ENCODE measurements around the gene CCSER1.

CCSER1 gene

DNA sequence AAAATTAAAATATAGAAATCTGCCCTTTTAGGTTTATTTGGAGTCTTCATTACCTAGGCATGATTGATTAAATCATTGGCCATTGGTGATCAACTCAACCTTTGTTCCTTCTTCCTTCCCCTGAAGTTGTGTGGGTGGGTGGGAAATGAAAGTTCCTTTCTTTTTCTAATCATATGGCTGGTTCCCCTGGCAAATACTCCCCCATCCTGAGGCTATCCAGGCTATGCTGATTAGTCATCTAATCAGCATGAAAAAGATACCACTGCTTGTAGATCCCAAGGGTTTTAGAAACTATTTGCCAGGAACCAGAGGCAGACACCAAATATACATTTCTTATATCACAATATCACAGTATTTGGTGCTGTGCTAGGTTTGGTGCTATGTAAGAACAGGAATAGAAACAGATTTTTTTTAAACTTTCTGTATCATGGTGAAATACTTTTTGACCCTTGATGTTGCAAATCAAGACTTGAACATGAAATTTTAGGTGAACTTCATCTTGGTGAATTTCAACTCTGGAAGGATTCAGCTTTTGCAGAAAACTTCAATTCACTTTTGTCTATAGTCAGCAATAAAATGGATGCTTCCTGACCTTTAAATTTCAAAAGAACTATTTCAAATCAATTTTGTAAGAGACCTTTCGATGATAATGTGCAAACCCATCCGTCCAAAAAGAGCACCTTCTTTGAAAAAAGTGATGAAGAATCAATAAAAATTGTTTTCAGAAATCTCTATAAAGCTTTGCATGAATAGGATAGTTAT is 71.1 kb downstream of the CCSER1 start:
- no peak for DNase-seq (ENCODE audit: low read depth)

DNA sequence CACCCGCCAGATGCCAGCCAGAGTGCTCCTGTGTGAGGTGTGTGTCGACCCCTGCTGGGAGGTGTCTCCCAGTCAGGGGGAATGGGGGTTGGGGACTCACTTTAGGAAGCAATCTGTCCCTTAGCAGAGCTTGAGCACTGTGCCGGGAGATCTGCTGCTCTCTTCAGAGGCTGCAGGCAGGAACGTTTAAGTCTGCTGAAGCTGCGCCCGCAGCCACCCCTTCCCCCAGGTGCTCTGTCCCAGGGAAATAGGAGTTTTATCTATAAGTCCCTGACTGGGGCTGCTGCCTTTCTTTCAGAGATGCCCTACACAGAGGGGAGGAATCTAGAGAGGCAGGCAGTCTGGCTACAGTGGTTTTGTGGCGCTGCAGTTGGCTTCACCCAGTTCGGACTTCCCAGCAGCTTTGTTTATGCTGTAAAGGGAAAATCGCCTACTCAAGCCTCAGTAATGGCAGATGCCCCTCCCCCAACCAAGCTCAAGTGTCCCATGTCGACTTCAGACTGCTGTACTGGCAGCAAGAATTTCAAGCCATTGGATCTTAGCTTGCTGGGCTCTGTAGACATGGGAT is 80.8 kb downstream of the CCSER1 start:
- no peak for DNase-seq (ENCODE audit: low read depth)

DNA sequence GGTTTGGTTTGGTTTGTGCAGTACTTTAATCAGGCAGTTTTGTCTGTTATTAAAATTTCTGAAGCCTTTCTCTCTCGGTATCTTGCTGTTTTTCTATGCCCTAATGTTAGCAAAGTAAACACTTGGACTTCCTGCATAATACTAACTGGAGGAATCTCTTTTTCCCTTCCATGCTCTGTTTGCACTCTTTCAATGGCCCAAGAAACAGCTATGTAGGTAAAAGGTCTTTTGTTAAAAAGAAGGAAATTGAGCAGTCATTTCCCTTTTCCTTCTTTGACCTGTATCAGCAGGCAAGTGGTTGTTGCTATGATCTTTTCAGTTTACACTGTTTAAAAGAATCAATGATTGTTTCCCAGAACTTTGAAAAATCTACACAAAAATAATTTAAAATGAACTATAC is 82.7 kb downstream of the CCSER1 start:
- no peak for DNase-seq (ENCODE audit: low read depth)

DNA sequence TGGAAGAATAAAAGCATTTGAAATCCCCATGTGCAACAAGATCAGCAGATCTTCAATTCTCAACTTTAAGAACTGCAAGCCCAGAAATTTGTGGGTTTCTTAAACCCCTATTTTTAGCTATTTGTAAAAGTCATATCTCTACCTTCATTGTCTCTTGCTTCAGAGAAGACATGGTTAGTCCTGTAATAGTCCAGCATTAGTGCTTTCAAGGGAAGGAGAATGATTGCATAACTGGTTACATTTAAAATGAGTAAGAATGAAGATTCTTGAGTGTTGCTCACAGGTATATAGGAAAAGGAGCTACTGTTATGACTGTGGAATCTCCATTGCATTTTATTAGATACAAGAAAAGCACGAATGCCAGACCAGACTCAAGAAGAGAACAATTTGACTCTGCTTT is 84.0 kb downstream of the CCSER1 start:
- no peak for DNase-seq (ENCODE audit: low read depth)

DNA sequence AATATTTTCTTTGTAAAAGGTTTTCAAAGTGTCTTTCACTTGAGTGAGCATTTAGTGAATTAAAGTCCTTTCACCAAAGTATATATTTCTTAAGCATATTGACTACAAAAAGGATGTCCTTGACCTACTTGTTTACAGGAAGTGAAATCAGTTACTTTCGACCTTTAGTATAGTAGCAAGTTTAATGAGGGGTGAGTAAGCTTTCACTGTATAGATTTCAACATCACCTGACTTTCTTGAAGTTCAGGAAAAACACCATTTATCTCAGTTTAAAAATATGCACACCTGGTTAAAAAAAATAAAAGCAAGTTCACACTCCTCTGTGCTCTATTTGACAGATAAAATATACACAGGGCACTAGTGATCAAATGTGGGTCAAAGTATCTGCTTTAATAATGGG is 88.1 kb downstream of the CCSER1 start:
- DNase-seq (ENCODE audit: low read depth) = no peak

DNA sequence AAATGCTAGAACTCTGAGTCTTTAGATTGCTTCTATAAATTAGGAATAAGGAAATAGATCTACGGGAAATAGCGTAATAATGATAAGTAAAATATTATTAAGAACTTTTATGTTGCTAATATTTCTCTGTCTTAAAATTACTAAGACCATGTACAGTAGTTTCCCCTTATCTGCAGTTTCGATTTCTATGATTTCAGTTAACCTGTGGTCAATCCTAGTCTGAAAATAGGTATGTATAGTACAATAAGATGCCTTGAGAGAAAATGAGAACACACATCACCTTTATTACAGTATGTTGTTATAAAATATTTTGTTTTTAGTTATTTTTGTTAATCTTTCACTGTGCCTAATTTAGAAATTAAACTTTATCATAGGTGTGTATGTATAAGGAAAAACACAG is 92.6 kb downstream of the CCSER1 start:
- no peak for DNase-seq (ENCODE audit: low read depth)

DNA sequence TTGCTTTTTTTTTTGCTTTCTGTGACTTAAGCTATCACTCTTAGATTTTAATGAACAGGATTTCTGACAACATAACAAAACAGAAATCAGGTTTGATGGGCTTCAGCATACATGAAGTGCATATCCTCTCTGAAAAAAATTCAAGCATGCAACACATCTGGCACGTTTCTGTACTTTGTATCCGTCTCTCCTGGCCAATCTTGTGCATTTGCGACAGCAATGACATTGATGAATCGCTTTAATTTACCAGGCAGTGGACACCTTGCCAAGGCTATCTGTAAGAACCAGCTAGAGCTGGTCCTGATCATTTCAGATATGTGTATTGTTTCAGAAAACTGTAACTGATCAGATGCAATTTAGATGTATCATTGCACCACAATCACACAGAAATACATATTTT is 93.3 kb downstream of the CCSER1 start:
- no peak for DNase-seq (ENCODE audit: low read depth)

DNA sequence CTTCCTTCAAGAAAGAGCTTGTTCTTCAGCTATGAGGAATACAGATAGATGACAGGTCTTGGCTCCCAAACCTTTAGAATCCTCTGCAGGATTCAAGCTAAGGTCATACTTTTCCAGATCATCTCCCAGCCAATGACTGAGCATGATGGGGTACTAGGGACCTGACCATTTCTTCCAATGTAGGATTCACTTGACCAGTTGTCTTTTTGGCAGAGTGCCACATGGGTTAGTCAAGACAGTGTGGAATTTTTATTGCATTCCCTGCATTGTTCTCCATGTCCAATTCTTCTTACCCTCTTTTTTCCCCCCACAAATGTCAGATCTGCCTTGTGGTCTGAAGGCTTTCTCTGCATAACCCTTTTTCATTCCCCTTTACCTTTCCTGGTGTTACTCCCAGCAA is 99.5 kb downstream of the CCSER1 start:
- DNase-seq (ENCODE audit: low read depth) = peak; percentile 3

DNA sequence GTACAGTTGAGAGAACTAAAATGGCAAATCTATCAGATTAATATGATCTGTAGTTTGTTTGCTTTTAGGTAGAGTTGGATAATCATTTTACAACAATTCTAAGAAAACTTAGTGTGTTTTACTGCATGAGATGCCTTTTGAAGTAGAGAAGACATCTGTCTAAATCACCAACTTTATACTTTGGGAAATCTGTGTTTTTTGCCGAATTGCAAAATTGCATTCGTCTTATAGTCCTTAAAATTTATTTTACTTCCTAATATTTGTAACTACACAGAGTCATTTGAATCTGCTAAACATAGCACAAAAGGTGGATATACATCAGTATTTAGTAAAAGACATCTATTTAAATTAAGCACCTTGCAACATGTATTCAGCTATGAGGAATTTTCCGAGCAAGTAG is 100.0 kb downstream of the CCSER1 start:
- DNase-seq (ENCODE audit: low read depth) = no peak

DNA sequence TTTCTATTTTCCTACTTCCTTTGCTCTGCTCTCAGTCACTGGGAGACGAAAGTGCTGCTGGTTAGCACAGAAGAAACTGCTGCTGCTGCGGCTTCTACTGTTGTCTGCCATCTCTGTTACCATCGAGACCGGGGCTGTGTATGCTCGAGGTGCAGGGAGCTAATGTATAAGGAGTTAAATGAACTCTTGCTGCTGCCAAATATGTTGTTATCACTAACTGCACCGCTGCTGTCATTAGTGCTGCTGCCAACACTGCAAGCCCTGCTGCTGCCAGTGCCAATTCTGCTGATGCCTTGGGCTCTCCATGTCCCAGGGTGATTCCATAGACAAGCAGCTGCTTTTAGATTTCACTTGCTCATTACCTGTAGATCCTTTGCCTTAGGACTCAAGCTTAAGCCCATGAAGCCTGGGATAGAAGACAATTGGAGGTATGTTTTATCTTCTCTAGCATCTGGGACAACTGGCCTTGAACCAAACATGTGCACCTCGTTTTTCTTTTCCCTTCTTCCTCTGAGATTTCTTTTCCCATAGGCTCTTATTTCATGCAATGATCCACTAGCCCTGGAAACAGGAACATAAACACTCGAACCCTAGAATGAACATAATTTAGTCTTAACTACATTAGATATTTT is 107.8 kb downstream of the CCSER1 start:
- no peak for DNase-seq (ENCODE audit: low read depth)

DNA sequence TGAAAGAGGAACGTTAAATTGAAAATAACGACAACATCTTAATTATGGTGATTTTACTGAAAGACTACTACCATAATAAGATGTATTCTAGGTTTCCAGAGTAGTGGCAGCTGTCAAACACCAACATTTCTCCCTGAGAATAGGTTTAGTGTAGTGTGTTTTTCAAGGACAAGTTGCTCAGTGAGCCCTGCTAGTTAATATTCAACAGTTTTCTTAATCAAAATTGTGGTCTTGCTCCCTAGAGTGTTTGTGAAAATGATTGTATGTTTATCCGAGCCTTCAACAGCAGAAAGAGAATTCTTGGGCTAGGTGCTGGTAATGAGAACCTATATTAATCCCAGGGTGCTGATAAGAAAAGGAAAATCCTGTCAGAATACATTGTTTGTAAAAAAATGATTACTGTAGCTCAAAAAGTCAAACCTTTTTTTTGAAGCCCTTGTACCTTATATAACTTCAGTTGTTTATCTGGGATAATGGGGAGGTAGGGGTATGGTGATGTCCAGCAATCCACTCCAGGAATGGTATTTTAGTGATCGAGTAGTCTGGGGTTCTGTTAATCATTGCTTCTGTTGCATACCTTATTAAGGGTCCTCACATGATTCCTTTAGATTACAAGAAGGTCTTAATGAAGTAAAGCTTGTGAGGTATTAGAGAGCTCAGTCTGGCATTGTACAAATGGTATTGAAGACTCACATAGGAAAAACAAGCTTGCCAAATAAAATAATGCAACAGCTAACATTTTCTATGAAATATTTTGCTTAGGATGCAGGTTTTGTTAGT is 110.7 kb downstream of the CCSER1 start:
- DNase-seq (ENCODE audit: low read depth) = no peak

DNA sequence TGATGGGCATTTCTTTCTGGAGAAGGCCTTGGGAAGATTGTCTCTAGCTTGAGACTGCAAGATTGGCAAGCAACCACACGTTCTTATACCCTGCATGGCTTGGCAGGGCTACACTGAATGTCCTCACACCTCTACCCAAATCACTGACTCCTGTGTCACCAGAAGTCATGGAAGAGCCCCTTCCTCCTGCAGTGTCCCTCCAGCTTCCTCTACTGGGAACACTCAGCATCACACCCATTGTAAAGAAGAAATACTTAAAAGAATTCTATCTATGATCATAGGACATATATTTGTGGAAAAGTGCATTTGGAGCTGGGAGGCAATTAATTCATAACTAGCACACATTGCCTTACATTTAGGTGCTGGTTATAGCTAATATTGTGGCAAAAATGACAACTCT is 113.1 kb downstream of the CCSER1 start:
- no peak for DNase-seq (ENCODE audit: low read depth)

DNA sequence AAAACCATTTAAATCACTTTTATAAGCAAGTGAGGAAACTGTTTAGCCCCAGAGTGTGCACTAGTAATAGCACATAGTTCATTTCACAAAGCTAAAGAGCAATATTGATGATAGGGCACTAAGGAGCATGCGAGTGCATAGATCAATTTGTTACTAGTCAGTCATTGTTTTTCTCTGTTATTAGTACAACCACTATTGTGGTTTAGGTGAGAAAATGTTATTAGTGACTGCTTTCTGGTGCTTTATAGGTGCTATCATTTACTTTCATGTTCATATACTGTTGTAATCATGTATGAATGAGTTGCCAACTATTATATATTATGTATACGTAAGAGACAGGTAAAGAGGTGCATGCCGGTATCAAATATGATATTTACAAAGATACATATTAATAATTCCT is 113.8 kb downstream of the CCSER1 start:
- DNase-seq (ENCODE audit: low read depth) = no peak

DNA sequence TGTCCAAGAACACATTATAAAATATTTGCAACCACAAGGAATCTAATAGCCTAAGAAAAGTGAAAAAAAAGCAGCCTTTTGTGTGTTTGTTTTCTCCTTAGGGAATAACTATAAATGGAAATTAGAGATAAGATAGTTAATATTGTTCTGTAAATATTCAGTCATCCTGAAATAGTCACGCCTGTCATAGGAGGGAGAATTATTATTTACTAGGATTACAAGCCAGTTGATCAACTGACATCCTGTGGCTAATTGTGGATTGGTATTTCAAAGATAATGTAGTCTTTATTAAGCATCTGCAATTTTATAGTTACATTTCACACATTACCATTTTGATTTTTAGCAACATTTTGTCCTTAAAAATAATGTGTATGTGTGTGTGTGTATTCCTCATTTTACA is 118.6 kb downstream of the CCSER1 start:
- DNase-seq (ENCODE audit: low read depth) = no peak

DNA sequence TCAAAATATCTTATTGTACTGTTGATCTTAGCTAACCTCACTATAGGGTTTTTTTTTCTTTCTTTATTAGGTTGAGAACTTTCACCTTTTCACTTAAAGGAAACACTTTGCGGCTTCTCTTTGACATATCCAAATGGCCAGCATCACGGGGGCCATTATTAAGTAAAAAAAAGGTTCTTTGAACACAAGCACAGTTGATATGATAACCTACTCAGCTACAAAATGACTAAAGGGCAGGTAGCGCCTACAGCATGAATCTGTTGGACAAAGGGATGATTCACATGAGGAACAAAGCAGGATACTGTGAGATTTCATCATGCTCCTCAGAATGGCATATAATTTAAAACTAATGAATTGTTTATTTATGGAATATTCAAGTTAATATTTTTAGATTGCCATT is 119.6 kb downstream of the CCSER1 start:
- no peak for DNase-seq (ENCODE audit: low read depth)

DNA sequence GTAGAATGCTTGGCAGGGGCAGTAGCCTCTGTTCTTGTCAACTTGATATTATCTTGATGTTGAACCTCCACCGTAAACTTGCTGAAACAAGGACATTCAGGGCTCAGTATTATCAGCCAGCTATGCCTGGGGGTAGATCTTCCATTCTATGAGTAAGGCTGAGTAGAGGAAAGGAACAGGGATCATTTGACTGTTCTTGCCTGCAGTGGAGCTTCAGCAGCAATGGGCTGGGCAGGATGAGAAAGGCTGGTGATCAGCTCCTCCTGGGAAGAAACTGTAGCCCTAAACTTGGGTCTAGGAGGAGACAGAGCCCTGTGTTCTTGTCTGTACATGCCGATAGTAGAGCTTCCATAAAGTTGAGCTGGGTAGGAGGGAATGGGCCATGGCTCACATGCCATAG is 127.2 kb downstream of the CCSER1 start:
- DNase-seq (ENCODE audit: low read depth) = no peak

DNA sequence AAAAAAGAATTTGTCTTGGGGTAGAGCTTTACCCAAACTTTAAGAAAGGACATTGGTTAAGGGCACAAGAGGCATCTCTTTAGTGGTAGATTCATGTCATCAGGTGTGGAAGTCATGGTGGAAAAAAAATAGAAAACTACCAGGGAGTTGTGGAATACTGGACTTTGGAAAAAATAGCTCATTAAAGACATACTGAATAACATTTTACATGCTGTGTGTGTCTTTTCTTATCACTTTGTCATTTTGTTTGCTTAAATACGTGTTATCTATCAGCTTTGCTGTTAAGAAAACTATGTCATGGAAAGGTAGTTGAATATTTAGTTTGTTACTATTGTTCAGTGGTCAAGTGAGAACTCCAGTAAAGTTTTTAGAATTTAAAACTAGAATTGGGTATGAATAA is 147.0 kb downstream of the CCSER1 start:
- no peak for DNase-seq (ENCODE audit: low read depth)

DNA sequence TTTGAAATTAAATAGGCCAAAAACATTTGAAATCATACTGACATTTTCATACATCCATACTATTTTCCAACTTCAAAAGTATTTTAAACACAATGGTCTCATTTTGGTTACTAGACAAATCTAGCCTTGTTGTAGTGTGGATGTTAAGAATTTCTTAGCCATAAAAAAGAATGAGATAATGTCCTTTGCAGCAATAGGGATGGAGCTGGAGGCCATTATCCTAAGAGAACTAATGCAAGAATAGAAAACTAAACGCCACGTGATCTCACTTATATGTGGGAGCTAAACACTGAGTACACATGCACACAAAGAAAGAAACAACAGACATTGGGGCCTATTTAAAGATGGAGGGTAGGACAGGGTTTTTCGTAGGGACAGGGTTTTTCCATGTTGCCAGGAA is 153.8 kb downstream of the CCSER1 start:
- DNase-seq (ENCODE audit: low read depth) = no peak

DNA sequence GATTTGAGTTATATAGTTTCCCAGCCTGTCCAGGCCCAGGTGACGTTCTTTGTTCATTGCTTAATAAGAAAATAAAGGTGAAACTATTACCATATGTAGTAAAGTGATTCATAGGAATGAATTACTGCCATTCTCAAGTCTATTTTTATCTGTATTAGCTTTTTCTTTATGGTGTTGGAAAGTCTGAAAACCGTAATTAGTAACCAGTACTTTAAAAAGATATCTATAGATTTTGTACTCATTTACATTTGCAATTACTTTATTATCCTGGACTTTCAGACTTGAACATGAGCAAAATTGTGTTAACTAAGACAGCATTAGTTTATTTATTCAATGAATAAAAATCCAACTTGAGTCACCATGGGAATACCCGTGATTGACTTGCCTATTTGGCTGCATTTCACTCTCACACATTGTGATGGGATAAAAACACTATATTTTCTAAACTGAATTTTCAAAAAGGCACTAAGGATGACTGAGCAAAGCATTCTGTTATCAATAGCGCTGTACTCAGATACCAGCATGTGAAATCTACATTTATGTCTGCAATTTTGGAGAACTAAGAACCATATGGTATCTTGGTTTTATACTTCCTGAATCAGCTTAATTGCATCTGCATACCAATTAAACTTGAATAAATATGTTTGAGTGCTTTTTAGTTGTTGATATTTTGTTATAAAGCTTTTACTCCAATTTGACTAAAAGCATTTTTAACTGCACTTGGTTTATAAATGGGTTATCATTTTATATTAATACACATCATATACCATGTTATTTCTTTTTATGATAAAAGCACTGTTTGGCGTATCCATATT is 154.6 kb downstream of the CCSER1 start:
- no peak for DNase-seq (ENCODE audit: low read depth)

DNA sequence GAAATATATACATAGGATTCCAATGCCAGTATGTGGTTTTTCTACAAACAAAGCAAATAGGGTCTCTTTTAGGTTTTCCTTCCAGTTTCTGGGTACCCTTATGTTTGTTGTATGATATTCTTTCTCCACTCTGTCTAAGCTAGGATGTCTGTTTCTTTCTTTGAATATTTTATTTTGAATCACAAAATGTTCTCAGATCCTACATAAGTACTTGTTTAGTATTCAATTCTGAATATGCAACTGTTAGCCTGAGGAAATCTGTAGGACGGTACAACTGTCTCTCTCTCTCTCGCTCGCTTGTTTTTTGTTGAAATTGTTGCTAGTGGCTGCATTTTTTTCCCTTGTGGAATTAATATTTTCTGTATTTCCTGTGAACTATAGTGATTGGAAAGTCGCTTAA is 163.2 kb downstream of the CCSER1 start:
- no peak for DNase-seq (ENCODE audit: low read depth)

DNA sequence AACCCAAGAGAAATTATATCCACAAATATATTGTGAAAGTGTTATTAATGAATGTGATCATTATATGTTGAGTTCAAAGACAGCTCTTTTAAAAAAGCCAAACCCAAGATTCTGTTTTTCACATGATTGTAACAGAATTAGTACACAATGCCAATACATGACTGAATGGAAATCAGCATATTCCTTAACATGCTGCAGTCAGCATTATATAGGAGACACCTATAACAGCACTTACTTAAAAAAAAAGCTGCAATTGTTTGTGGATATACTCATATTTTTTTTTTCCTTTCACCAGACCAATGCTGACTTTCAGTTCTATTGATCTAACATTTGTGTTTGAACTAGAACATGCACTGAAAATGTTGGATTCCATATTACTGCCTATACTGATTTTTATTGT is 165.2 kb downstream of the CCSER1 start:
- DNase-seq (ENCODE audit: low read depth) = no peak

DNA sequence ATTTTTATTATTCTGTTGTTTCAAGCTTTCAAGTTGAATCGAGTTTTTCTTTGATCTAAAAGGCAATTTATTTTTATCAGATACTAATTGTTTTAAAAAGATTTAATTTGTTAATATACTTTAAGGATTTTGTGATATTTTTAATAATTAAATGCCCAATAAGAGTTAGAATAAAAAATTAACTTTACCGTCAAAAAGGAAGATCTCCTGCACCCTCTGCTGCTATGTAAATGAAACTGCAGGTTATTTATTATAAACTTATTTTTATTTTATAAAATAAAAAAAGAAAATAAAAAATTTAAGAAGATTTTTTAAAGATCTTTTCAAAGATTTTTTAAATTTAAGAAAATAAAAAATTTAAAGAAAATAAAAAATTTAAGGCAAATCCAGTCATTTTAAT is 166.1 kb downstream of the CCSER1 start:
- DNase-seq (ENCODE audit: low read depth) = no peak
